NCI-H526 treated with DMSO at 0.1 percent for 48 hours (cell line): Measurements from ENCODE around the gene APOA5.
"Not testable (repeated sequence)": the region's sequence is repeated elsewhere in the genome, so short reads cannot be mapped to it uniquely, and the experiment has no call there.

Experiments
- DNase-seq: peaks from one replicate; lab custom pipeline; 2025; lab: John Stamatoyannopoulos, UW

APOA5 gene

DNA sequence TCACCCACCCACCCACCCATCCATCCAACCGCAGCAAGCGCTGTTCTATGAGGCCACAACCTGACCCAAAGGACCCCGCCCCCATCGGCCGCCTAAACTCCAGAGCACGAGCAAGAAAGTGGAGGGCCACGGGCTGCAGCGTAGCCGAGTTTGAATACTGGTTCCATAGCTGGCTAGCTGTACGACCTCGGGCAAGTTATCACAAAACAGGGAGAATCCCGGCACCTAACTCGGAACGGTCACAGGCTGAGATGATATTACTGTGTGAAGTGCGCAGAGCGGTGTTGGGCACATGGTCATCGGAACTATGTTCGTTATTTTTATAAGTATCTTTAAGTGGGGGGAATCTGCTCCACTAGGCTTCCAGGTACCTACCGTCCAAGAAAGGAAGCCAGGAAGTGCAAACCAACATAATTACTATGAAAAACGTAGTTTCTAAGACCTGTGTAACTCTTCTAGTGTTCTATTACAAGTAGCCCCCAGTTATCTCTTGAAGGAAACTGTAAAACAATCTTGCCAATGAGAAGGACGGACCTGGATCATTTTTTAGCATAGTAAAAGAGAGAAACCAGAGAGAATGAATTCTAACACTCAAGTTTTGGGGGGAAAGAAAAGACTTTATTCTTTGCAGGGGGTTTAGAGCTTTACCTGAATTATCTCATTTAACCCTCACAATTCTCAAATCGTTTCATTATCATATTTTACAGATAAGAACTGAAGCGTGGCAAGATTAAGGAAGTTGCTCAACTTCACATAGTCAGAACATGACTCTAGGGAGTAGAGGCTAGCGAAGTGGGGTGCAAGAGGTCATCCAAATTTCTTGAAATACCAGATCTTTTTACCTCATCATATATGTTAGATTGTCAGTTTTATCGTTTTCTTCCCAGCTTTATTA, 18.2 kb downstream of the APOA5 start:
- DNase-seq: peak; percentile 97

DNA sequence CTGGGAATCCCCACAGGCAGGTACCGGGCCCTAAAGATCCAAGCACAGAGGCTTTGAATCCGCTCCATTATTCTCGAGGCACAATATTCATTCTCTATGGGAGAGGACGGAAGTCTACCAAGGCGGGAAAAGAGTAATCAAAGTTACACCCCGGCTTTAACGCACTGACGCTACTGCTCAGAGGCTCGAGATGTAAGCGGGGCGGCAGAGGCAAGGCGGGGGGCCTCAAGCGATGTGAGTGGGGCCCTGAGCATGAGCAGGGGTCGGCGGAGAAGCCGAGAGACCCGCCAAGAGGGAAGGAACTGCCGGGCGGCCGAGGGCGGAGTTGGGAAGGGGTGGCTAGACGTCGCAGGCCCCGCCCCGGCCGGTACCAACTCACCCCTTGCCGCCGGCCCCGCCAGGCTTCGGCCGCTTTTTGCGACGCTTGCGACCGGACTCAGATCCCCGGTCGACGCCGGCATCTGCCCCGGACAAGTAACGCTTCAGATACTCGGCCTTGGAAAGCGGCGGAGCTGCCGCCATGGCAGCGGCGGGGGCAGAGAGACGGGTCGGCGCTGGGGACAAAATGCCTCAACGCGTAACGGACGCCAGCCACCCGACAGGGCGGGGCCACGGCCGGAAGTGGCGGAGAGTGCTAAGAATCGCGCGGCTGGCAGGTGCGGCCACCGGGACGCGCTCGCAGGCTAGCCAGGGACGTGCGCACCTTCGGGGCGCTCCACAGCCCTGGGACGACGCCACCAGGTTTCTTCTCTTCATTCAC, 19.1 kb downstream of the APOA5 start, which contains the start of gene BUD13:
Gene BUD13, minus strand, starts transcription at position 545 of the 760 bp plus-strand sequence. Its CDS starts 23 bp downstream, at position 522.
- DNase-seq: peak; percentile 97

DNA sequence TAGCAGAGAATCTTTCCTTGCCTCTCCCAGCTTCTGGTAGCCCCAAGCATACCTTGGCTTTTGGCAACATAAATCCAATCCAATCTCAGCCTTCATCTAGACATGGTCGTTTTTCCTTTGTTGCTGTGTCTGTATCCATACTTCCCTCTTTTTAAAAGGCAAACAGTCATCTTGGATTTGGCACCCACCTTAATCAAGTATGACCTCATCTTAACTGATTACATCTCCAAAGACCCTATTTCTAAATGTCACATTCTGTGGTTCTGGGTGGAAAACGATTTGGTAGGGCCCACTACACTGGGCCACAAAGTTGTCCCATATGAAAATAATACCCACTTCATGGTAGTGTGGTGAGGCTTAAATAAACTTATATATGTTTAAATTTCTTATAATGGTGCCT, 19.7 kb downstream of the APOA5 start:
- DNase-seq: no peak

DNA sequence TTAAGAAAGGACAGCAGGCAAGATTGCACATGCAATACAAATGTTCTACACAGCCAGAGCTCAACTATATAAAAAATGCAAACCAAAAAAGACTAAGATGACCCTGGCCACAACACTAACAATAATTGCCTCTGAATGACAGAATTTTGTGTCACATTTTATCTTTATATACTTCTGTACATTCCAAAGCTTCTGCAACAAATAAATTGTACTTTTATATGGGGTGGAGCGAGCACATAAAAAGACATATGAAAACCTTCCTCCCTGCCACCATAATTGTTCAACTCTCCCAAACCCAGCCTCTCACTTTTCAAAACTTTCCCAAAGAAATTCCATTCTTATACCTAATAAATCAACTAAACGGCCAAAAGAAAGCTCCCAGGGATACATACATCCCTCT, 29.5 kb downstream of the APOA5 start:
- DNase-seq: no peak

DNA sequence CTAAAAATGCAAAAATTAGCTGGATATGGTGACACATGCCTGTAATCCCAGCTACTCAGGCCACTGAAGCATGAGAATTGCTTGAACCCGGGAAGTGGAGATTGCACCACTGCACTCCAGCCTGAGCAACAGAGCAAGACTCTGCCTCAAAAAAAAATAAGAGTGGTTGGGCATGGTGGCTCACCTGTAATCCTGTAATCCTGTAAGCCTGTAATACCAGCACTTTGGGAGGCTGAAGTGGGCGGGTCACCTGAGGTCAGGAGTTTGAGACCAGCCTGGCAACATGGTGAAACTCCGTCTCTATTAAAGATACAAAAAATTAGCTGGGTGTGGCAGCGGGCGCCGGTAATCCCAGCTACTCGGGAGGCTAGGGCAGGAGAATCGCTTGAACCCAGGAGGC, 35.6 kb downstream of the APOA5 start:
- not testable (repeated sequence) for DNase-seq

DNA sequence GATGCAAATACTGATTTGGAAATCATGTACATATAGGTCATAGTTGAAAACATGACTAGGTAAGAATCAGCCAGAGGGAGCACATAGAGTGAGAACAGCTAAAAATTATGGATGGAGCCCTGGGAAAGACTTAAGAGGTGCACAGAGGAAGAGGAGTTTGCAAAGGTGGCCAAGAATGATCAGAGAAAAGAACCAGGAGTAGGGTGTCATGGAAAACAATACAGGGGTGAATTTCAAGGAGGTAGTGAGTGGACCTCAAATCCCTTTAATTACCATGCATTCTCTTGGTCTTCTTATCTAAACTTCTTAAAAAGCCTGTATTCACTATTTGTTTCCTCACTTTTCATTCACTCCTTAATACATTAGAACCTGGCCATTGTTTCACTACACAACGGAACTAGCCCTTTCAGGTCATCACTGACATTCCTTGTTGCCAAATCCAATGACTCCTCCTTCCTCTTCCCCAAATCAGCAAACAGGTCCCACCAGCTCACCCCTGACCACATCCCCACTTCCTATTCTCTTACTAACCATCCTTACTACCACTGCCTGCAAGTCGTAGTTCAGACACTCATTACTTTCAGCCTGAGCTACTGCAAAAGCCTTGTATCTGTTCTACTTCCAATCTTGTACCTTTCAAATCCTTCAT, 41.5 kb downstream of the APOA5 start:
- no peak for DNase-seq

DNA sequence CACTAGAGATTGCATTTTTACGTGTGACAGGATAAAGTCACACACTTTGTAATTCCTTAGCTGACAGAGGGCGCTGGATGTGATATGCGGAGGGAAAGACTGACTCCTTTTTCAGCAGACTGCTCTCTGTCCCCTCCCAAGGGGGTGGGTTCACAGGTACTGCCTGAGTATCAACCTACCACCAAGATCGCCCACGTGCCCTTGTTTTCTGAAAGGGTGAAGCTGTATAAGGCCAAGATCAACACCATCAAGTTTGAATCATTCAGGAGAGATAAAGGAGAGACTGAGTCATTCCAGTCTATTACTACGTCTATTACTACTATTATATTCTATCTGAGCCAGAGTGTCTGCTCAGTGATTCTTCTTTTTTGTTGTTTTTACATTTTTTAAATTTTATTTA, 49.6 kb downstream of the APOA5 start:
- DNase-seq: no peak

DNA sequence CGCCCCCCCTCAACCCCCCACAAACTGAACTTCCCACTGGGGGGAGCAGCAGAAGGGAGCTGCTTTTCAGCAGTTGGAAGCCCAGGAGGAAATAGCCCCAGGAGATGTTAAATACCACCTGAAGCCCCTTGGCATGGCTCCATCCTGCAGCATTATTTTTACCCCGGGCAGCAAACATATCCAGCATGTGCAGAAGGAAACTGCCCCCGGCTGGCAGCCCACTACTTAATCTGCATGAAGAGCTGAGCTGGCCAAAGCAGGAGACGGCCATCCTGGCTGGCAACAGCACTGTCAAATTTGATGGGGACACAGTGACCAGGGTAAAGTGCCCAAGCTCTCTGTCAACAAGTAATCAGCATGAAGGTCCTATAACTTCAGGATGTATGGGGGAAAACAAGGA, 50.9 kb downstream of the APOA5 start:
- no peak for DNase-seq
